IMR-90 (cell line): ENCODE measurements around the gene CYP26B1. TPM values are rescaled to one million over a fixed set of nuclear protein-coding genes. Genes with fewer than 3 reads are reported as not detected.

Source experiments
- ATAC-seq: fragments of 200-7000 bp; cut with Tn5 transposase; 2 replicates; pipeline ENCODE4 v1.9.1; 2020; ENCODE audit warnings: low read depth, mild to moderate bottlenecking, moderate library complexity
- BruUV-seq: library from RNA; stranded (reverse); fragments of 400-500 nt; replicated peaks from 2 replicates; lab custom pipeline; 2021; lab: Mats Ljungman, UMichigan
- CTCF ChIA-PET: fragments of 300-600 bp; formaldehyde crosslinking; extraction: SDS; loops from one replicate; lab custom pipeline; 2021; ENCODE audit warnings: antibody characterized with exemption; lab: Yijun Ruan, JAX
- POLR2A ChIA-PET: fragments of 300-600 bp; sonication (Branson Sonifier 250); formaldehyde crosslinking; loops from one replicate; lab custom pipeline; 2022; ENCODE audit warnings: antibody characterized with exemption; ENCODE audit not compliant: unreplicated experiment; lab: Charles Lee
- DNase-seq: peaks from one replicate; pipeline ENCODE4 v3.0.0; 2013
- H2AFZ ChIP-seq: replicated peaks from 2 replicates; pipeline ENCODE3; 2013; ENCODE audit warnings: low read length, mild to moderate bottlenecking; ENCODE audit not compliant: poor library complexity
- H2AK5ac ChIP-seq: 2 replicates; pipeline ENCODE4 v1.6.1; 2013; ENCODE audit warnings: low read depth, low read length, inconsistent platforms
- H2AK9ac ChIP-seq: replicated peaks from 2 replicates; pipeline ENCODE3; 2013; ENCODE audit warnings: mild to moderate bottlenecking, low read depth, low read length, moderate library complexity; ENCODE audit not compliant: poor library complexity
- H2BK120ac ChIP-seq: 2 replicates; pipeline ENCODE4 v1.6.1; 2013; ENCODE audit warnings: low read depth, low read length, inconsistent platforms
- H2BK15ac ChIP-seq: 3 replicates; pipeline ENCODE4 v1.6.1; 2013; ENCODE audit warnings: low read depth, low read length, inconsistent platforms
- H2BK20ac ChIP-seq: 2 replicates; pipeline ENCODE4 v1.6.1; 2013; ENCODE audit warnings: low read depth, mild to moderate bottlenecking, inconsistent platforms, low read length, moderate library complexity
- H2BK5ac ChIP-seq: 2 replicates; pipeline ENCODE4 v1.6.1; 2013; ENCODE audit warnings: mild to moderate bottlenecking, low read depth, low read length, inconsistent platforms; ENCODE audit not compliant: poor library complexity, severe bottlenecking
- H3K14ac ChIP-seq: replicated peaks from 2 replicates; pipeline ENCODE4 v1.6.1; 2013; ENCODE audit warnings: low read depth, low read length, inconsistent platforms
- H3K18ac ChIP-seq: 2 replicates; pipeline ENCODE4 v1.6.1; 2013; ENCODE audit warnings: low read depth, low read length, control low read depth
- H3K23ac ChIP-seq: 2 replicates; pipeline ENCODE4 v1.6.1; 2013; ENCODE audit warnings: low read depth, low read length, inconsistent platforms
- H3K27ac ChIP-seq: 2 replicates; pipeline ENCODE4 v1.5.1; 2013; ENCODE audit warnings: mild to moderate bottlenecking, control low read depth, low read length; ENCODE audit not compliant: insufficient read depth
- H3K27me3 ChIP-seq: 2 replicates; pipeline ENCODE4 v1.6.1; 2013; ENCODE audit warnings: low read length; ENCODE audit not compliant: control insufficient read depth, insufficient read depth
- H3K36me3 ChIP-seq: 2 replicates; pipeline ENCODE4 v1.6.1; 2013; ENCODE audit warnings: low read length, mixed read lengths; ENCODE audit not compliant: control insufficient read depth, insufficient read depth
- H3K4ac ChIP-seq: 2 replicates; pipeline ENCODE4 v1.6.1; 2013; ENCODE audit warnings: low read depth, low read length, inconsistent platforms
- H3K4me1 ChIP-seq: 2 replicates; pipeline ENCODE4 v1.6.1; 2013; ENCODE audit warnings: low read length, mixed read lengths; ENCODE audit not compliant: control insufficient read depth, insufficient read depth
- H3K4me2 ChIP-seq: 2 replicates; pipeline ENCODE4 v1.6.1; 2013; ENCODE audit warnings: low read depth, mild to moderate bottlenecking, control low read depth, low read length, moderate library complexity
- H3K4me3 ChIP-seq: 2 replicates; pipeline ENCODE4 v1.5.1; 2013; ENCODE audit warnings: low read depth, mild to moderate bottlenecking, control low read depth, low read length, moderate library complexity; ENCODE audit not compliant: insufficient read depth
- H3K56ac ChIP-seq: 2 replicates; pipeline ENCODE4 v1.6.1; 2013; ENCODE audit warnings: low read length, inconsistent platforms; ENCODE audit not compliant: insufficient read depth; ENCODE audit errors: extremely low read depth
- H3K79me1 ChIP-seq, 2 experiments: 2 replicates each; pipeline ENCODE4 v1.6.1; 2013; ENCODE audit warnings: low read length in 2 of 2, inconsistent platforms in 1 of 2, low read depth in 1 of 2
- H3K9ac ChIP-seq: 2 replicates; pipeline ENCODE4 v1.6.1; 2013; ENCODE audit warnings: low read depth, low read length, control low read depth
- H3K9me1 ChIP-seq: 2 replicates; pipeline ENCODE4 v1.6.1; 2013; ENCODE audit warnings: low read length, inconsistent platforms; ENCODE audit not compliant: insufficient read depth
- H3K9me3 ChIP-seq: 2 replicates; pipeline ENCODE4 v1.6.1; 2013; ENCODE audit warnings: low read length; ENCODE audit not compliant: control insufficient read depth, insufficient read depth
- H4K20me1 ChIP-seq: 2 replicates; pipeline ENCODE4 v1.6.1; 2013; ENCODE audit warnings: low read length, inconsistent platforms; ENCODE audit not compliant: insufficient read depth
- H4K5ac ChIP-seq: 2 replicates; pipeline ENCODE4 v1.6.1; 2013; ENCODE audit warnings: mild to moderate bottlenecking, low read depth, low read length, control low read depth
- H4K8ac ChIP-seq, 2 experiments: 2 replicates each; pipeline ENCODE4 v1.6.1; 2013; ENCODE audit warnings: low read depth in 2 of 2, low read length in 2 of 2, control low read depth in 1 of 2, inconsistent platforms in 1 of 2
- H4K91ac ChIP-seq: 2 replicates; pipeline ENCODE4 v1.6.1; 2013; ENCODE audit warnings: low read depth, low read length, inconsistent platforms; ENCODE audit not compliant: insufficient read depth
- MXI1 ChIP-seq: IDR thresholded peaks from 2 replicates; pipeline ENCODE4 v1.6.1; 2012; ENCODE audit warnings: low read depth, mild to moderate bottlenecking, low read length, moderate library complexity, borderline replicate concordance
- POLR2A ChIP-seq: IDR thresholded peaks from 2 replicates; pipeline ENCODE4 v1.6.1; 2012; ENCODE audit warnings: mild to moderate bottlenecking, low read depth, low read length
- RFX5 ChIP-seq: IDR thresholded peaks from 2 replicates; pipeline ENCODE4 v1.8.0; 2012; ENCODE audit warnings: low read depth, mild to moderate bottlenecking, low read length, moderate library complexity
- WGBS, 2 experiments: methylation state at CpG; one replicate each; pipeline versions ENCODE4 v1.1.5 to v1.1.7; 2013; ENCODE audit warnings: missing lambda C conversion rate in 2 of 2; ENCODE audit not compliant: insufficient read length in 1 of 2; ENCODE audit errors: extremely low coverage in 2 of 2; 5-methylcytosine and 5-hydroxymethylcytosine counted together
- dilution Hi-C: fragments of 300-500 bp; cut with HindIII; formaldehyde crosslinking; loops from one replicate; pipeline ENCODE4 v1.14.3; 2018; ENCODE audit warnings: low sequenced_read_pairs; ENCODE audit not compliant: unreplicated experiment
- in situ Hi-C: fragments of 300-500 bp; cut with MboI; formaldehyde crosslinking; loops from 3 replicates; pipeline ENCODE4 v1.14.3; 2019; ENCODE audit warnings: low sequenced_read_pairs, inconsistent platforms, mixed read lengths
- intact Hi-C: fragments of 100-400 bp; cut with micrococcal nuclease; formaldehyde crosslinking; loops from 2 replicates; pipeline ENCODE4 v1.10.0; 2022
- polyA plus RNA-seq, 3 experiments: library from polyadenylated mRNA; depleted of rRNA; stranded (reverse); fragments of >200 nt; gene quantifications; 2 replicates each; pipeline ENCODE4 v1.2.3, GENCODE V29; 2012; ENCODE audit warnings: low replicate concordance in 1 of 3
- total RNA-seq: library from RNA; depleted of rRNA; stranded (reverse); fragments of >200 nt; gene quantifications from 2 replicates; pipeline ENCODE4 v1.2.3, GENCODE V29; 2012

Gene CYP26B1
- total and polyA plus RNA-seq, 2 of the 4 experiments (the other 2 are of a cell fraction), result 0.02 TPM; not detected in 1

DNA sequence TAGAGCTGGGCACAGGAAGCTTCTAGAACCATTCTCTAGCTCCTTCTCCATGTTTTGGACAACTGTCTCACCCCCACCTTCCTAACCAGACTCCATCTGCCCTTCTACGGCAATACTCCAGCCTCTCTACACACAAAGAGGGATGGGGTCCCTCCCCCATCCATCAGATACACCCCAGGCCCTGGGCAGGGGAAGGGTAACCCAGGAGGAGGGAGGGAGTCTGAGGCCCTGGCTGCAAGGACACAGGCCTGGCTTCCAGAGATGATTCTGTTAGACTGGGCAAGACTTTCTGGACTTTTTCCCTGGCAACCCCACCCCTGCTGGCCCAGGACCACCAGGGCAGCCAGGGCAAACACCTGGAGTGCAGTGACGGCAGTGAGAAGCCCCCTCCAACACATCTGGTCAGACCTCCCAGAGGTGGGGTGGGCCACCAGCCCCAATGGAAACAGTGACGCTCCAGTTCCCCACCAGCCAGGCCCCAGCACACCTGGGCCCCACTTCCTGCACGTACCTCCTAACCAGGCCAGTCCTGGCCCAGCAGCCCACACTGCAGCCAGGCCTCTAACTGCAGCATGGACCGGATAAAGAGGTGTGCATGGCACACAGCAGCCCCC is 6.5 kb downstream of the CYP26B1 start:
- no peak overlapping the region for H4K8ac ChIP-seq
- no peak overlapping the region for H3K9ac ChIP-seq
- dilution Hi-C loops (no loop called here), intact Hi-C loops (no loop called here), in situ Hi-C loops (no loop called here)
- no peaks in the 10 kb centered on the region for H3K9me1 ChIP-seq
- H2AFZ ChIP-seq, result no peak overlapping the region
- H4K91ac ChIP-seq, result no peak overlapping the region
- no peak overlapping the region for H3K27ac ChIP-seq
- no peak for TF ChIP-seq RFX5
- no peak for TF ChIP-seq MXI1
- no peak for TF ChIP-seq POLR2A
- H3K4me3 ChIP-seq, result no peak overlapping the region
- H3K27me3 ChIP-seq, result peaks cover 57% of the 10 kb centered on the region
- no peak for DNase-seq
- H3K14ac ChIP-seq, result no peak overlapping the region
- no peak for ATAC-seq
- H3K79me1 ChIP-seq, result no peaks in the 10 kb centered on the region
- H3K56ac ChIP-seq, result no peak overlapping the region
- no peak overlapping the region for H3K23ac ChIP-seq
- no peak overlapping the region for H2BK20ac ChIP-seq
- H3K18ac ChIP-seq, result no peak overlapping the region
- no peak overlapping the region for H3K4me2 ChIP-seq
- CTCF ChIA-PET, result interaction anchor here (1.5 kb wide), 1 partner anchor 17 kb away, joined by 4 read pairs; no protein-coding TSS in a partner anchor
- H4K20me1 ChIP-seq, result no peaks in the 10 kb centered on the region
- H3K9me3 ChIP-seq, result no peaks in the 10 kb centered on the region; the same call in 1 of the 2 replicates
- no TSS peak for BruUV-seq
- H2AK9ac ChIP-seq, result no peak overlapping the region
- no peak overlapping the region for H2BK5ac ChIP-seq
- no peak overlapping the region for H3K4ac ChIP-seq
- H3K36me3 ChIP-seq, result no peaks in the 10 kb centered on the region
- POLR2A ChIA-PET, result no interaction called here
- WGBS, 2 experiments, result 80% methylated on average over 3 of the region's 5 CpGs; no CpG with 5 or more reads in 1 of the 2 experiments
- no peak overlapping the region for H2BK15ac ChIP-seq
- peaks cover 3% of the 10 kb centered on the region; the same call in 1 of the 2 replicates for H3K4me1 ChIP-seq
- H2BK120ac ChIP-seq, result no peak overlapping the region
- H2AK5ac ChIP-seq, result no peak overlapping the region
- H4K5ac ChIP-seq, result no peak overlapping the region
